ENCODE results near the gene PTTG1IP2.

The PTTG1IP2 gene

GRCh38 chr7:90552521-90552920, 83.1 kb downstream of the PTTG1IP2 start:
- no peak for DNase-seq (ENCODE audit: low read depth in 1 of 2, low spot score in 1 of 2)

DNA sequence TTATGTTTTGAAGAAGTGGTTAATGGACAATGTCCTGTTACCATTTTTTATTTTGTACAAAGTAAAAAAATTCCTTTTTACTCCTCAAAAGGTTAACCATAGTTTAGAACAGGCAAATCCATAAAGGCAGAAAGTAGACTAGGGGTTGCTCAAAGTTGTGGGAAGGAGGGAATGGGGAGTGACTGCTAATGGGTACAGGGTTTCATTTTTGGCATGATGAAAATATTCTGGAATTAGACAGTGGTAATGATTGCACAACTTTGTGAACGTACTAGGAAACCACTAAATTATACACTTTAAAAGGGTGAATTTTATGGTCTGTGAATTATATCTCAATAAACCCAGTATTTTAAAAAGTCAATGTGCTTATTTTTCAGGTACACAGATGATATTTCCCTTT, 91.3 kb downstream of the PTTG1IP2 start:
- no peak for DNase-seq (ENCODE audit: low read depth in 1 of 2, low spot score in 1 of 2)
